ENCODE results near the gene RPS6KA5. TPM values are rescaled to one million over a fixed set of nuclear protein-coding genes. Genes with fewer than 3 reads are reported as not detected.

RPS6KA5 gene
- polyA plus RNA-seq, 1 experiment: 0.22 TPM

DNA sequence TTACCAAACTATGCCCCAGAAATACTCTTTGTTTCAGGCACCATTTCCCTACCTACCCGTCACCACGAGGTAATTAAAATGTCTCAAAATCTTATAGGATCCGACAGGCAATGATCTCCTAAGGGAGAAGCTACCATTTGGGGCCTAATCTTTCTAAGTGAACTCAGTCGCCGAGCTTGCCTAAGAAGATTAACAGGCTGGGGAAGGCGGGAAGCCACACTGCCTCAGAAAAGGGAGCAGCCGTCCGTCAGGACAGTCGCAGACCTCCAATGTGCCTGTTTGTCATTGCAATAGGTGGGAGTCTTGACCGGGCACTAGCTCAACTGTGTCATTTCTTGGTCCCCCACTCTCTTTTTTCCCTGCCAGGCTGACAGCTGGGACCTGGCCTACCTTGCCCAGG, 248.8 kb downstream of the RPS6KA5 start:
- Histone ChIP-seq H3K4me3 (ENCODE audit: low read depth, low read length) (no peak overlapping the region), H3K36me3 (ENCODE audit: control insufficient read depth, insufficient read depth, low read length) (no peaks in the 10 kb centered on the region), H3K27me3 (ENCODE audit: control insufficient read depth, insufficient read depth, low read length) (no peaks in the 10 kb centered on the region)
- no peak for TF ChIP-seq CTCF (IDR thresholded peaks at IDR 0.05; ENCODE audit: insufficient read depth, low read depth, low read length)
- POLR2A ChIA-PET: no interaction called here
- no peak for DNase-seq (ENCODE audit: low read depth)
- CTCF ChIA-PET: interaction anchor here (0.7 to 2.3 kb wide), 2 partner anchors 9 to 16 kb away, joined by 3 to 7 read pairs; no protein-coding TSS in a partner anchor

DNA sequence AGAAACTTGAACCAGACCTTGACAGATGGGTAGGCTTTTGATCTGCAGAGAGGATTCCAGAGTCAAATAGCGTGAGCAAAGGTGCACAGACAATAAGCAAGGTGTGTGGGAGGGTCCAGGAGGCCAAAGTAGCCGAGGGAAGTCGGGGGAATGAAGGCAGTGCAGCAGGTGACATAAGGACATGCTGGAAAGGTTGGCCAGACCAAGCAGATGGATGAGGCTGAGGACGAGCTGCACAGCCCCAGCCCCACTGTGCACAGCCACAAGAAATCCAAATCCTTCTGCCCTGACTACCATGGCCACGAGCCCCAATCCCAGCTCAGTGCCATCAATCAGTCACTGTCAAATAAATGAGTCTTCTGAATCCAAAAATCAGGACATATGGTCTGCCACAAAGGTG, 249.6 kb downstream of the RPS6KA5 start:
- CTCF ChIA-PET: interaction anchor here (0.9 to 2.3 kb wide), 2 partner anchors 13 to 15 kb away, joined by 3 to 7 read pairs; no protein-coding TSS in a partner anchor
- no peak for DNase-seq (ENCODE audit: low read depth)
- Histone ChIP-seq H3K4me3 (ENCODE audit: low read depth, low read length) (no peak overlapping the region), H3K36me3 (ENCODE audit: control insufficient read depth, insufficient read depth, low read length) (no peaks in the 10 kb centered on the region), H3K27me3 (ENCODE audit: control insufficient read depth, insufficient read depth, low read length) (no peaks in the 10 kb centered on the region)
- POLR2A ChIA-PET: no interaction called here
- no peak for TF ChIP-seq CTCF (IDR thresholded peaks at IDR 0.05; ENCODE audit: insufficient read depth, low read depth, low read length)

DNA sequence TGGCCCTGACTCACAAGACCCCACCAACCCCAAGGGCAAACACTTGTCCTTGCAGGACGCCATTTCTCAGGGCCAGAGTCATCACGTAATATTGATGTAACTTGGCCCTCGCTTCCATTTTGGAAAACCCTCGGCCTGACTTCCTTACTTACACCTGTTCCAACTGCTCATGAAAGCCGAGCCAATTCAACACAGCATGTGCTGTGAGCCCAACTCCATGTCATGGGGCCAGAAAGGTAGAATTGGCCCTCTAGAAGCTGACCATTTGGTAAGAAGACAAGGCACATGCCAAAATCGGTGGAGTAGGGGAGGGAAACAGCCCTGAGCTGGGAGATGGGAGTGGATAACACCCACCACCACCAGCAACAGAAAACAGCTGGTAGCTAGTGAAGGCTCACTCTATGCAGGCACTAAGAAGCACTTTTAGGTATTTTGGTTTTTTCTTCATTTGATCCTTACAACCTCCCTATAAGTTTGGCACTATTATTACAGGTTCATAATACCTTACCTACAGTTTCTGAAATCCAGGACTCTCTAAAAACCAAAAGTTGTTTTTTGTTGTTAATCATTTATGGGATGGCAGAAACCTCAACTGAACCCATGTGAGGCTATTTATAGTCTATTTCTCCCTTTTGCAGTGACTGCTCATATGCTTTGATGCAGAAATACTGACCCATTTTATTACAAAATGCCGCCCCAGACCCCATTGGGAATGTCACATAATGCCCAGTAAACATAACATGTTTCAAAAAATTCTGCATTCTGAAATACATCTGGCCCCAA, 250.7 kb downstream of the RPS6KA5 start:
- Histone ChIP-seq H3K27me3 (ENCODE audit: control insufficient read depth, insufficient read depth, low read length) (no peaks in the 10 kb centered on the region), H3K36me3 (ENCODE audit: control insufficient read depth, insufficient read depth, low read length) (no peaks in the 10 kb centered on the region), H3K4me3 (ENCODE audit: low read depth, low read length) (no peak overlapping the region)
- ChIA-PET CTCF (interaction anchor here (0.9 kb wide), 1 partner anchor 12 kb away, joined by 3 read pairs; no protein-coding TSS in a partner anchor), POLR2A (no interaction called here)
- no peak for DNase-seq (ENCODE audit: low read depth)
- TF ChIP-seq CTCF (IDR thresholded peaks at IDR 0.05; ENCODE audit: insufficient read depth, low read depth, low read length): no peak

GRCh38 chr14:90808759-90809529, 251.5 kb downstream of the RPS6KA5 start:
- no peaks in the 10 kb centered on the region for H3K36me3 ChIP-seq (ENCODE audit: control insufficient read depth, insufficient read depth, low read length)
- POLR2A ChIA-PET: no interaction called here

More at GRCh38 chr14:90808759-90809529, 251.5 kb downstream of the RPS6KA5 start:
- H3K27me3 ChIP-seq (ENCODE audit: control insufficient read depth, insufficient read depth, low read length): no peaks in the 10 kb centered on the region
- CTCF ChIA-PET: no interaction called here
- TF ChIP-seq CTCF (IDR thresholded peaks at IDR 0.05; ENCODE audit: insufficient read depth, low read depth, low read length): no peak
- no peak overlapping the region for H3K4me3 ChIP-seq (ENCODE audit: low read depth, low read length)
- no peak for DNase-seq (ENCODE audit: low read depth)
